GM21526 (cell line): ENCODE results near the gene FMN1.
"Not testable (repeated sequence)": the region's sequence is repeated elsewhere in the genome, so short reads cannot be mapped to it uniquely, and the experiment has no call there.

Experiments
- ATAC-seq: cut with Tn5 transposase; IDR thresholded peaks from one replicate; pipeline ENCODE4 v1.9.1; 2021; ENCODE audit warnings: moderate library complexity; ENCODE audit not compliant: unreplicated experiment, low FRiP score

The FMN1 gene

GRCh38 chr15:32983679-32984078 is 210.8 kb downstream of the FMN1 start:
- no peak for ATAC-seq

- ATAC-seq: no peak
These were observed 212.5 kb downstream of the FMN1 start for GRCh38 chr15:32982001-32982400.

DNA sequence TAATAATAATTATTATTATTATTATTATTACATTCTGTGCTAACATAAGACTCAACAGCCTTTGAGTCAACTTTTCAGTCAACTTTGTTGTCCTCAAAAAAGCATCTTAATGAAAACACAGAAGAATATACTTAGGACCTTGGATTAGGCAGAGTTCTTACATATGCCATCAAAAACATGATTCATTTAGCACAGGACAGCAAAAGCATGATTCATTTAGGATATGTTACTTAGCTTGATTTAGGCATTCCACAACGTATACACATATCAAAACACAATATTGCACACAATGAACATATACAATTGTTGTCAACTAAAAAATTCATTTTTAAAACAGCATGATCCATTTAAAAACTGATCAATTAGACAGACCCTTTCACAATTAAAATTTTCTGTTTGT is 213.0 kb downstream of the FMN1 start:
- no peak for ATAC-seq

GRCh38 chr15:32979710-32980109 is 214.8 kb downstream of the FMN1 start:
- ATAC-seq: no peak

DNA sequence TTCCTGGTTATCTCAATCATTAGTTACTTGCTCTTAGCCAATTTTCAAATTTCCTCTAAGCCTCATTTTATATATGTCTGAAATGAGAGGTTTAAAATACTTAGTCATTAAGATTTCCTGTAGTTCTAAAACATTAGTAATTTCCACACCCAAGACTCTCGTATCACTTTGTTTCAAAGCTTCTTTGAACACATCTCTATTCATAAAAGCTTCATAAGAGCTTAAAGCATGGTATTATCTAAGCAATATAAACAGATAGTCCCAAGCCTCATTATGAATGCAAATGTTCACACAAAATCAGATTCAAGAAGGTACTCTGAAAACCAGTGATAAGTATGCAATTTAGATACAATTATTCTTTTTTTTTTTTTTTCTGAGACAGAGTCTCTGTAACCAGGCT is 217.0 kb downstream of the FMN1 start:
- no peak for ATAC-seq

DNA sequence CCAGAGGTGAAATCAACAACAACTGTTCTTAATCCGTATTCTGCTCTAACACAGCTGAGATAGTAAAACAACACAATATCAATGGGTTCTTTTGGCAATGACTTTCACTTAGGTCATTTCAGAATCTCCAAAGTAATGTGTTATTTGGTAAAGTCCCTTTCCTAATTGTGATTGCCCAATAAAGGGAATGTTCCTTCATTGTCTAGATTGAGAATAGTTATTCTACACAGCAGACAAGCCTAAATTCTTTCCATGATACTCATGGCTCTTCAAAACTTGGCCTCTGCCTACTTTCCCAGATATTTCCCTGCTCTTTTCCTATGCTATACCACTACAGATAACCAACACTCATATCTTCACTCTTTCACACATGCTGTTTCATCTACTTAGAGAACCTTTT is 219.8 kb downstream of the FMN1 start:
- ATAC-seq: no peak

GRCh38 chr15:32972686-32973085 is 221.8 kb downstream of the FMN1 start:
- ATAC-seq: no peak

- no peak for ATAC-seq
These were observed 223.7 kb downstream of the FMN1 start for GRCh38 chr15:32970847-32971246.

- no peak for ATAC-seq
These were observed 227.0 kb downstream of the FMN1 start for GRCh38 chr15:32967521-32967920.

- no peak for ATAC-seq
These were observed 228.0 kb downstream of the FMN1 start for GRCh38 chr15:32966512-32966911.

GRCh38 chr15:32965897-32966296 is 228.6 kb downstream of the FMN1 start:
- no peak for ATAC-seq

- no peak for ATAC-seq
These were observed 235.4 kb downstream of the FMN1 start for GRCh38 chr15:32959077-32959476.

DNA sequence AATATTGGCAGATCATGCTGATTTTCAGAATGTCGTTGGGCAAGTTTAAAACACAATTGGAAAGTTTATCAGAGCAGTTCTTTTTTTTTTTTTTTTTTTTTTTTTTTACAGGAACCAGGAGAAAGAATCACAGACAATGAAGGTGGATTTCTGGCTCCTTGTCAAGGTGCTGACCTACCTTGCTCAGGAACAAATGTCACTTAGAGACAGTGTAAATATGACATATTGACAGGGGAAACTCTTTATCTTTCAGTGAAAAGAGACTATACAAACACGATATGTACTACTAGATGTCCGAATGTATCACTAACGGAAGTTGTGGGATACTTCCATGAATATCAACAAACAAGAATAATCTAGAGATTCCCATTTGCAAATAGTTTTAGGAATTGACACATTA is 237.3 kb downstream of the FMN1 start:
- no peak for ATAC-seq

DNA sequence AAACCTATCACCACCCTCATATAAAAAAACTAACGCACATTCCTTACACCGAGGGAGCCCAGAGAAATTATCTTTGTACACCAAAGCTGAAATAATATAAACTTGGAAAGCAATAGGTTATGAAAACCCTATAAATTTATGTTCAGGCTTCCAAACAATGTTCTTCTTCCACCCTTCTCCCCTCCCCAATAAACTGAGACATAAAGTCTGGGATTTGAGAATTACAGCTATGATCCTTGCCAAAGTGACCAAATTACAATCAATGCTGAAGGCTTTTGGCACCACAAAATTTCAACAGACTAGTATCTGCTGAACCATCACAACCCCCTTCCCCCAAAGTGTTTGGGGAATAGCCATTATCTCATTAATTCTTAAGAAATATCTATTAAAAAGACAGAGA is 237.8 kb downstream of the FMN1 start:
- no peak for ATAC-seq

- no peak for ATAC-seq
These were observed 238.5 kb downstream of the FMN1 start for GRCh38 chr15:32956006-32956405.

- ATAC-seq: no peak
These were observed 241.0 kb downstream of the FMN1 start for GRCh38 chr15:32953533-32953910.

- ATAC-seq: no peak
These were observed 241.5 kb downstream of the FMN1 start for GRCh38 chr15:32952901-32953532.

- ATAC-seq: no peak
These were observed 242.6 kb downstream of the FMN1 start for GRCh38 chr15:32951736-32952464.

- ATAC-seq: not testable (repeated sequence)
These were observed 244.5 kb downstream of the FMN1 start for GRCh38 chr15:32950051-32950450.

- ATAC-seq: no peak
These were observed 248.3 kb downstream of the FMN1 start for GRCh38 chr15:32946210-32946609.

GRCh38 chr15:32944431-32944830 is 250.1 kb downstream of the FMN1 start:
- ATAC-seq: no peak

DNA sequence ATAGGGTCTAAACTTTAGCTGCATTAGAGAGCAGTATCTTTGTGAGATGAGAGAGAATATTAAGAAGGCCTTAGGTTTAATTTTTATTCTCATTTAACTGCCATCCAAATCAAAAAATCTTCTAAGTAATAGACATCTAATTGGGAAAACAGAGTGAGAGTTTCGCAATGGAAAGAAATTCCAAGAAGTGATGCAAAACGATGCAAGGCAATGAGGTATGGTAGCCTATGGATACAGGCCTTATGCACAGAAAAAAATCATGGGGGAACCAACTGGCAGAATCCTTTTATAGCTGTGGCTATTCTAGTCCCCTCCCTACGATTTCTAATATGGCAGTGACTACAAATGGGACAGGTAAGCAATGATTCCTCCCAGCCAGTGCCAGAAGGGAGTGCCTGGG is 250.8 kb downstream of the FMN1 start:
- ATAC-seq: no peak
